GM12892 (cell line): ENCODE data around the gene ZNF747.
"Not testable (repeated sequence)": the region's sequence is repeated elsewhere in the genome, so short reads cannot be mapped to it uniquely, and the experiment has no call there.

Experiments used
- DNase-seq: peaks from one replicate; pipeline ENCODE4 v3.0.0; 2011; ENCODE audit not compliant: insufficient read length
- FAIRE-seq: peaks from 2 replicates; lab custom pipeline; 2011; peaks lifted over from hg19 to GRCh38; lab: Jason Lieb, UNC
- POLR2A ChIP-seq: IDR thresholded peaks from 2 replicates; pipeline ENCODE4 v1.6.1; 2011; ENCODE audit warnings: low read depth, low read length, control low read depth
- POLR2AphosphoS5 ChIP-seq: IDR thresholded peaks from 2 replicates; pipeline ENCODE4 v1.6.1; 2011; ENCODE audit warnings: low read depth, low read length, control low read depth
- TAF1 ChIP-seq: IDR thresholded peaks from 2 replicates; pipeline ENCODE4 v1.6.1; 2011; ENCODE audit warnings: low read depth, mild to moderate bottlenecking, control low read depth, low read length, borderline replicate concordance

Gene ZNF747

DNA sequence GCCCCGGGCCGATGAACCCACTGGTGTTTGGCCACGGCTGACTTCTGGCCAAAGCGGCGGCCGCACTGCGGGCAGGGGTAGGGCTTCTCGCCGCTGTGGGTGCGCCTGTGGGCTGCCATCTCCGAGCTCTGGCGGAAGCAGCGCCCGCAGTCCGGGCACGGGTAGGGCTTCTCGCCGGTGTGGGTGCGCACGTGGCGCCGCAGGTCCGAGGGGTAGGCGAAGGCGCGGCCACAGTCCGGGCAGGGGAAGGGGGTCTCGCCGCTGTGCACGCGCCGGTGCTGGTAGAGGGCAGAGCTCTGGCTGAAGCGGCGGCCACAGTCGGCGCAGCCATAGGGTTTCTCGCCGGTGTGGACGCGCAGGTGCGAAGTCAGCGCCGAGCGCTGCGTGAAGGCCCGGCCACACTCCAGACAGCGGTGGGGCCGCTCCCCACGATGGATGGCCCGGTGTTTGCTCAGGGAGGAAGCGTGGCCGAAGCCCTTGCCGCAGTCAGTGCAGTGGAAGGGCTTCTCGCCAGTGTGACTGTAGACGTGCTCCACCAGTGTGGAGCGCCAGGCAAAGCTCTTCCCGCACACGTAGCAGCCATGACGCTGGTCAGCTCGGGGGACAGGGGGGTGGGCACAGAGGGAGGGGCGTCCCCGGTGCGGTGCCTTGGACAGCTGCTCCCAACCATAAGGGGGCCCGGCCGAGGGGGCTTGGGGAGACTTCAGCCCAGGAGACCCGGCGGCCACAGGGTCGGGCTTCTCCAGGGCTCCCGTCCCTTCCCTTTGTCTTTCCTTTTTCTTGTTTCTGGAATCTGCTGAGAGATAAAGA, 20.9 kb upstream of the ZNF747 start:
- FAIRE-seq (no peak), DNase-seq (no peak)
- TF ChIP-seq POLR2A (no peak), POLR2AphosphoS5 (no peak), TAF1 (no peak)

DNA sequence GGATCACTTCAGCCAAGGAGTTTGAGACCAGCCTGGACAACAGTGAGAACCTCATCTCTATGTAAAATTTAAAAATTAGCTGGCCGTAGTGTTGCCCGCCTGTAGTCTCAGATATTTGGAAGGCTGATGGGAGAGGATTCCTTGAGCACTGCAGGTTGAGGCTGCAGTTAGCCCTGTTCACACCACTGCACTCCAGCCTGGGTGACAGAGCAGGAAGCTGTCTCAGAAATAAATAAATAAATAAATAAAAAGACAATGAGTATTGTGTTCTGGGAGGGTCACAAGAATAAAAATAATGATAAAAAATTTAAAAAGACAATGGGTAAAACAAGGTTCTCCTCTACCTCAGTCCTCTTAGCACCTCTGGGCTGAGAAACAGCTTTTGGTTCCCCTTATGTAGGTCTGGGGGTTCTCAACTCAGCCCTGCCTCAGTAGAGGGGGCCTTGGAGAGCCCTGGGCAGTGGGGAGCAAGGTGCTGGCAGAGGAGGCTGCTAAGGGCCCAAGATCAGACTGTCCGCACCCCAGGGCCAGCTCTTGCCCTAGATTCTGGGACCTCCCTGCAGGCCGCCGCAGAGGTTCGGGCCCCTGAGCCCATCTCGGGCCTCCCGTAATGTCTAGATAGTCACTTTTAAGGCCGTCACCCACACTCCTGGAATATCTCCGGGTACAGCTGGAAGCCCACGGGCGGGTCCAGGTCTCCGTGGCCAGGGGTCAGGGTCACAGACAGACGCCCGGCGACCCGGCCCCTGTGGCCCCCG, 20.1 kb upstream of the ZNF747 start:
- TF ChIP-seq TAF1 (no peak), POLR2AphosphoS5 (no peak), POLR2A (no peak)
- FAIRE-seq (no peak), DNase-seq (no peak)

DNA sequence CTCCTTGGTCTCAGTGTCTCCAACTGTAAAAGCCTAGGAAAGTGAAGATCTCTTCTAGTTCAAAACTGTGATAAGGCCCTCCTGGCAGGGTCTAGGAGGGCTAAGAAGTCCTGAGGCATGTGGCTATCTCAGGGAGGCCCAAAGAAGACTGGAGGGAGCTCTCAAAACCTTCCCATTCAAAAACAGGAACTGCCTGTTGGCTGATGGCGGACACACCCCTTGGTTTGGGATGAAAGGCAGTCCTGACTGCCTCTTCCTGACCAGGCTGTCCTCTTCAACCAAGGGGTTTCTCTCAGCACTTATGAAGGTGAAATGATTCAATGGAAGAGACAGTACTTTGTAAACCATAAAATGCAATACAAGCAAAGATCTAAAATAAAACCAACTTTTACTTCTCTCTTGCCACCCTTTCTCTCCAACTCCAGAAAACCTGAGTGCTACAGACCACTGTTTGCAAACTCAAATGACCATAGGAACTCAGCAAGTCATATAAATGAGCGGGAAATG, 18.8 kb upstream of the ZNF747 start:
- TF ChIP-seq TAF1 (no peak), POLR2AphosphoS5 (no peak), POLR2A (no peak)
- FAIRE-seq (no peak), DNase-seq (no peak)

DNA sequence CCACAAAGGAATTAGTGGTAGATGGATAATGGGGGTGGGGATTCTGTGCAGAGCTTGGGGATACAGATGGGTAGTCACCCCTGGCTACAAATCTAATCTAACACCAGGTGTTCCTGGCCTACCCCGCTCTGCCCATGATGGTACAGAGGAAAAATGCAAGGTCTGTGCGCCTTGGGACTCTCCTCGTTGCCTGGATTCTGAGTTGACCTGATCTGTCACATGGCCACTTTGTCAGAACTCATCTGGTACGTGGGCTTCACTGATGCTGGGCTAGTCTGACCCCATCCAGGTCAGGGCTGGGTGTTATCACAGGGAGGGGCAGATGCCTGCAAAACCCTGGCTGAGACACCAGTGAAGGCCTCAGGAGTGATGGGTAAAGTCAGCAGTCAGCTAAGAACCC, 18.3 kb upstream of the ZNF747 start:
- no peak for TF ChIP-seq TAF1
- no peak for TF ChIP-seq POLR2AphosphoS5
- no peak for TF ChIP-seq POLR2A
- DNase-seq = no peak
- FAIRE-seq = no peak

DNA sequence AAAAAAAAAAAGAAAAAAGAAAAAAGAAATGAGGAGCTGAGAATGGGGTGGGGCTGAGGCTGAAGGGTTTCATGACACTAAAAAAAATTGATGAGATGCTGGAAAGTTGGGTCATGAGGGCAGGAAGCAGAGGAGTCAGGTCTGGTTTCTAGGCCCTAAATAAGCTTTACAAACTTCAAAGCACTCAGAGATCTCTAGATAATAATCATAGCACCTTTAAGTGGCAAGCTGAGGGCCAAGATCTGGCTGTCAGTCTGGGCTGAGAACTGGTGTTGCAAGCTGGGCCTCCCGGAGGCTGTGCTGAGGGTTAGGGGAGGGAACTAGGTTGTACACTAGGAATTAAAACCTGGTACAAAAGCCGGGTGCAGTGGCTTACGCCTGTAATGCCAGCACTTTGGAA, 17.1 kb upstream of the ZNF747 start:
- DNase-seq (no peak), FAIRE-seq (no peak)
- no peak for TF ChIP-seq POLR2A
- TF ChIP-seq TAF1 = no peak
- TF ChIP-seq POLR2AphosphoS5 = no peak

DNA sequence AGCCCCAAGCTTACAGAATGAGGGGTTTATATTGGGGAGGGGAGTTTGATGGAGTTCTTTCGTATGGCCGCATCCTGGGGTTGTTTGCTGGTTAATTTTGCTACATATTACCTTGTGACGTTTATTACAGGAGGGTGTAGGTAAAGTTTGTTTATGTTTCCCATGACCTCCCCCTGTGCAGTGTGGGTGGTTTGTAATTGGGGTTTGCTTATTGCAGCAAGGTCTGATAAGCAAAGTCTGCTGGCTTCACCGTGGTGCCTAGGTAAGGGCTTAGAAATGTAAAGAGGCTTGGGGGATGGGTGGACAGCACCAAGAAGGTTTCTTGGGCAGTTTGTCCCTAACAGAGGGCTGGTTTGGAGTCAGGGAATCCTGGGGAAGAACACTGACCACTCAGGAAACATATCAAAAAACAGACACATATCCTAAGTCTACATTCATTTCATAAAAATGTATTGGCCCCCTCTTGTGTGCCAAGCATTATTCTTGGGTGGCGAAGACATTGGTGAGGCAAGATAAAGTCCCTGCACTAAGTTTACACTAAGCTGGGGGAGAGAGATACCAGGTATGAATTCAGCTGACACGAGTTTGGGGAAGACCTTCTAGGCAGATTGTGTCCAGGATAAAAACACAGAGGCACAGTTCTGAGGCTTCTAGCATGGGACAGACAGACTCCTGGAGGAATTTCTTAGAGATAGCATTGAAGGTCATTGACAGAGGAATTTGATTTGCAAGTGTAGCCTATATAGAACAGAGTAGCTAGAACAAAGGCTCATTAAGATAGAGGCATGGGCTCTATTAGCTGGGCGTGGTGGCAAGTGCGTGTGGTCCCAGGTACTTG, 14.0 kb upstream of the ZNF747 start:
- no peak for FAIRE-seq
- TF ChIP-seq TAF1 = no peak
- TF ChIP-seq POLR2AphosphoS5 = no peak
- no peak for TF ChIP-seq POLR2A
- no peak for DNase-seq

DNA sequence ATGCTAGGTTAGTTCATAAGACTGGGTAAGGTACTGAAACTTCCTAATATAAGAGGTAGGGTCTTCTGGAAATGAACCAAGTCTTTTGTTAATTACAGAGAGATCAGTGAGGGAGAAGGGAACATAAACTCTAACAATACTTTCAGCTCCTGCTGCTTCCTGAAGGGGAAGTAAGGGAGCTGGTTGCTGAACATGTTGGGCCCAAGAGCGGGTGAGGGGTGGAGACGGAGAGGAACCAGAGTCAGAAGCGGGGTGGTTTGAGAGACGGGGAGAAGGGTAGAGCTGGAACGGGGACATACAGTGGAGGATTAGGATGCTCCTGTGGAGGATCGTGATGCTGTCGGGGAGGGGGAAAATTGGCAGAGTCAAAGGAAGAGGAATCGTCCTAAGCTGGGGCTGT, 11.5 kb upstream of the ZNF747 start:
- no peak for TF ChIP-seq TAF1
- no peak for TF ChIP-seq POLR2A
- no peak for TF ChIP-seq POLR2AphosphoS5
- FAIRE-seq = no peak
- no peak for DNase-seq

DNA sequence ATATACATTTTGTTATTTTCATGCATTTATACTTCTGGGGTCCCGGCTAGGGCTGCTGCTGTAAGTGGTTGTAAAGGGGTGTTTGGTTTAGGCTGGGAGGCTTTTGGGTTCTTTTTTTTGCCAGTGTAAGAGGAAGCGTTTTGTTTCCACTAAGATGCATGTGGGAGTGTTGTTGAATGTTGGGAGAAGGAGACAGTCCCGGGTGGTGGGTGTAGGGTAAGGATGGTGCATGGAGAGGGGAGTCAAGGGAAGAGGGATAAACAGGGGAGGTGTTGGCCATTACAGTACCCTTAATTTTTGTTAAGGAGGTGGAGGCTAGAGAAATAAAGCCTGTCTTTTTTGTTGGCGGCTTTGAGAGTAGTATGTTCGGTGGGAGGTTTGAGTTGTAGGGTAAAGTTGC, 8.4 kb upstream of the ZNF747 start:
- TF ChIP-seq TAF1 = no peak
- TF ChIP-seq POLR2A = no peak
- no peak for TF ChIP-seq POLR2AphosphoS5
- no peak for FAIRE-seq
- DNase-seq = no peak

DNA sequence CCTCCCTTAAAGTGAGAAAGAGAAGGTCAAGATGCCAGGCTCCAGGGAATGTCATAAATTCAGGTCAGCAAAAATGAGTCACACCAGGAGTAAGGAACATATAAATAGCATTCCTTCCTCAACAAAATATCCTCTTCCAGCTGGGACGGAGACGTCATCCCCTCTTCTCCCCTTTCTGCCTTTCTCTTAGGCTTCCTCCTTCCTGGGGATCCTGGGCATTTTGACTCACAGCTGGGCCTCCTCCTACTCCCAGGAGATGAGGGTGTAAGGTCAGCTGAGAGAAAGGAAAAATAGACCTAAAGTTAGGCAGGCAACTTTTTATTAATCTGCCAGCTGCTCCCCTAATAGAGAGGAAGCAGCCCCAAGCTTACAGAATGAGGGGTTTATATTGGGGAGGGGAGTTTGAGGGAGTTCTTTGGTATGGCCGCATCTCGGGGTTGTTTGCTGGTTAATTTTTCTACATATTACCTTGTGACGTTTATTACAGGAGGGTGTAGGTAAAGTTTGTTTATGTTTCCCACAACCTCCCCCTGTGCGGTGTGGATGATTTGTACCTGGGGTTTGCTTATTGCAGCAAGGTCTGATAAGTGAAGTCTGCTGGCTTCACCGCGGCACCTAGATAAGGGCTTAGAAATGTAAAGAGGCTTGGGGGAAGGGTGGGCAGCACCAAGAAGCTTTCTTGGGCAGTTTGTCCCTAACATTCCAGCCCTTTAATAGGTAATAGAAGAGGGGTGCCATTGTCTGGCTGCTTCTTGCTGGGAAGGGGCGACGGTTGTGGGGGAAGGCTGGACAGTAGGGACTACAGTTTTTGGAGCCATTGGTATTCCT, 7.1 kb upstream of the ZNF747 start:
- no peak for FAIRE-seq

DNA sequence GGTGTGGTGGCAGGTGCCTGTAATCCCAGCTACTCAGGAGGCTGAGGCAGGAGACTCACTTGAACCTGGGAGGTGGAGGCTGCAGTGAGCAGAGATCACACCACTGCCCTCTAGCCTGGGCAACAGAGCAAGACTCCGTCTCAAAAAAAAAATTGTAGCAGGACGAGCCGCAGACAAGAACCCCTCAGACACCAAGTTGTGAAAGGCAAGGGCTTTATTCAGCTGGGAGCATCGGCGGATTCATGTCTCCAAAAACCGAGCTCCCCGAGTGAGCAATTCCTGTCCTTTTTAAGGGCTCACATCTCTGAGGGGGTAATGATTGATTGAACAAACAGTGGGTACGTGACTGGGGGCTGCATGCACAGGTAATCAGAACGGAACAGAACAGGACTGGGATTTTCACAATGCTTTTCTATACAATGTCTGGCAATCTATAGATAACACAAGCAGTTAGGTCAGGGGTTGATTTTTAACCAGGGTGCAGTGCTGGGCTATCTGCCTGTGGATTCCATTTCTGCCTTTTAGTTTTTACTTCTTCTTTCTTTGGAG, 6.3 kb upstream of the ZNF747 start:
- FAIRE-seq, DNase-seq: not testable (repeated sequence)

More for the DNA sequence above, 7.1 kb upstream of the ZNF747 start:
- no peak for DNase-seq
- TF ChIP-seq TAF1 = no peak
- TF ChIP-seq POLR2AphosphoS5 = no peak
- TF ChIP-seq POLR2A = no peak

DNA sequence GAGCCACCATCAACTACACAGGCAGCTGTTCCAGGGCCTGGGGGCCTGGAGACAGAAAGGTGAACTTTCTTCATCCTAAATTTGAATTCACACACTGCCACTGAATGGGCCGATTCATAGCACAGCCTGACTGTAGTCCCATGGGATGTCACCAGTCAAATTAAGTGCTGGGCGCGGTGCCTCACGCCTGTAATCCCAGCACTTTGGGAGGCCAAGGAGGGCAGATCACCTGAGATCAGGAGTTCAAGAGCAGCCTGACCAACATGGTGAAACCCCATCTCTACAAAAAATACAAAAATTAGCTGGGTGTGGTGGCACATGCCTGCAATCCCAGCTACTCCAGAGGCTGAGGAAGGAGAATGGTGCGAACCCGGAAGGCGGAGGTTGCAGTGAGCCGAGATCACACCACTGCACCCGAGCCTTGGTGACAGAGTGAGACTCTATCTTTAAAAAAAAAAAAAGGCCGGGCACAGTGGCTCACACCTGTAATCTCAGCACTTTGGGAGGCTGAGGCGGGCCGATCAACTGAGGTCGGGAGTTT, 5.4 kb upstream of the ZNF747 start:
- FAIRE-seq, DNase-seq: not testable (repeated sequence)
